Measurements from ENCODE around the gene SPARCL1.

DNA sequence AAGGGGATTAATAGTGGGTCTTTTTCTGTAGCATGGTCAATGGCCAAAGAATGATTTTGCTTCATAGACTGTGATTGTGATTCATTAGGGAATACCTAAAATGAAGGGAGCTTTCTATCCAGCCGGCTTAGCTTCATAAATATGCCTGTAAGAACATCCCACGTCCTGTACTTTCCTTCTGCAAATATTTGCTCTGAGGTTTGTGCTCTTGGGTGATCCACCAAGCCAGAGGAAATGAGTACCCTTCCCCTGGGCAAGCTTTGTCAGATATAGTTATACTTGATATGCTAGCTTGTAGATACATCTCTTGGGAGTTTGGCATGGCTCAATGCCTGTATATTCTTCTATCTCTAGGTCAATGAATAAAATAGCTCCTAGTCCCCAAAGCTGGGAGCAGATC is 28.2 kb upstream of the SPARCL1 start:
- TF ChIP-seq, protein P1, sequence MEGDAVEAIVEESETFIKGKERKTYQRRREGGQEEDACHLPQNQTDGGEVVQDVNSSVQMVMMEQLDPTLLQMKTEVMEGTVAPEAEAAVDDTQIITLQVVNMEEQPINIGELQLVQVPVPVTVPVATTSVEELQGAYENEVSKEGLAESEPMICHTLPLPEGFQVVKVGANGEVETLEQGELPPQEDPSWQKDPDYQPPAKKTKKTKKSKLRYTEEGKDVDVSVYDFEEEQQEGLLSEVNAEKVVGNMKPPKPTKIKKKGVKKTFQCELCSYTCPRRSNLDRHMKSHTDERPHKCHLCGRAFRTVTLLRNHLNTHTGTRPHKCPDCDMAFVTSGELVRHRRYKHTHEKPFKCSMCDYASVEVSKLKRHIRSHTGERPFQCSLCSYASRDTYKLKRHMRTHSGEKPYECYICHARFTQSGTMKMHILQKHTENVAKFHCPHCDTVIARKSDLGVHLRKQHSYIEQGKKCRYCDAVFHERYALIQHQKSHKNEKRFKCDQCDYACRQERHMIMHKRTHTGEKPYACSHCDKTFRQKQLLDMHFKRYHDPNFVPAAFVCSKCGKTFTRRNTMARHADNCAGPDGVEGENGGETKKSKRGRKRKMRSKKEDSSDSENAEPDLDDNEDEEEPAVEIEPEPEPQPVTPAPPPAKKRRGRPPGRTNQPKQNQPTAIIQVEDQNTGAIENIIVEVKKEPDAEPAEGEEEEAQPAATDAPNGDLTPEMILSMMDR (IDR thresholded peaks at IDR 0.05; ENCODE audit: poor library complexity): no peak
- TF ChIP-seq EZH2phosphoT487 (IDR thresholded peaks at IDR 0.05; ENCODE audit: low read depth, severe bottlenecking, unreplicated experiment) (no peak), EZH2 (IDR thresholded peaks at IDR 0.05; ENCODE audit: borderline replicate concordance) (no peak)

Data from hepatocyte (in vitro differentiated cells).